Lower lobe of right lung (tissue), 2 donors: Measurements from ENCODE around the gene ETV6. TPM values are rescaled to one million over a fixed set of nuclear protein-coding genes. Genes with fewer than 3 reads are reported as not detected.

Experiments
- ATAC-seq, 2 donors: fragments of 200-7000 bp; cut with Tn5 transposase; one replicate each; pipeline ENCODE4 v1.9.1; 2020 to 2022; ENCODE audit warnings: mild to moderate bottlenecking in 2 of 2, moderate library complexity in 2 of 2
- DNase-seq: peaks from one replicate; pipeline ENCODE4 v3.0.0-alpha.2; 2020
- H3K27ac ChIP-seq: fragments of 200-600 bp; one replicate; pipeline ENCODE4 v1.8.0; 2022
- H3K27me3 ChIP-seq: fragments of 200-600 bp; one replicate; pipeline ENCODE4 v1.8.0; 2022; ENCODE audit warnings: low read depth
- H3K36me3 ChIP-seq: fragments of 200-600 bp; one replicate; pipeline ENCODE4 v1.8.0; 2022; ENCODE audit warnings: mild to moderate bottlenecking
- H3K4me1 ChIP-seq: fragments of 200-600 bp; one replicate; pipeline ENCODE4 v1.8.0; 2022
- H3K4me3 ChIP-seq: fragments of 200-600 bp; one replicate; pipeline ENCODE4 v1.8.0; 2022; ENCODE audit warnings: mild to moderate bottlenecking
- H3K9me3 ChIP-seq: fragments of 200-600 bp; one replicate; pipeline ENCODE4 v1.8.0; 2022
- CTCF ChIP-seq: fragments of 200-600 bp; IDR thresholded peaks from one replicate; pipeline ENCODE4 v1.8.0; 2022; ENCODE audit warnings: antibody characterized with exemption, mild to moderate bottlenecking
- intact Hi-C: fragments of 100-400 bp; cut with DNase I; formaldehyde crosslinking; loops from one replicate; pipeline ENCODE4 v1.11.0; 2022
- total RNA-seq: library from RNA; stranded (reverse); fragmentation: NEBNext Ultra II Directional; extraction: Animal tissue kit (Norgen Biotek cat#: 25700); gene quantifications from one replicate; pipeline ENCODE4 v1.2.1, GENCODE V29; 2021
- donor health status: DM: no; HTN: yes; CAD: no; lungs with severe emphysema.

The ETV6 gene
- total RNA-seq, 1 donor from 2014 or later, result 48.4 TPM

- Histone ChIP-seq H3K27me3 (no peaks in the 10 kb centered on the region), H3K4me3 (no peak overlapping the region), H3K4me1 (peaks cover 19% of the 10 kb centered on the region), H3K9me3 (no peaks in the 10 kb centered on the region), H3K27ac (no peak overlapping the region), H3K36me3 (no peaks in the 10 kb centered on the region)
- intact Hi-C loops, result no loop called here
- DNase-seq (no peak), ATAC-seq (no peak)
- no peak for TF ChIP-seq CTCF
These were observed 90.6 kb downstream of the ETV6 start for GRCh38 chr12:11739980-11740577.

GRCh38 chr12:11741434-11742092 lies 92.1 kb downstream of the ETV6 start:
- Histone ChIP-seq H3K9me3 (no peaks in the 10 kb centered on the region), H3K4me1 (peaks cover 30% of the 10 kb centered on the region), H3K27me3 (no peaks in the 10 kb centered on the region), H3K36me3 (no peaks in the 10 kb centered on the region), H3K27ac (no peak overlapping the region), H3K4me3 (no peak overlapping the region)
- no peak for TF ChIP-seq CTCF
- ATAC-seq (no peak), DNase-seq (no peak)
- intact Hi-C loops, result no loop called here

GRCh38 chr12:11743423-11744409 lies 94.2 kb downstream of the ETV6 start:
- no peaks in the 10 kb centered on the region for H3K36me3 ChIP-seq
- peaks cover 51% of the 10 kb centered on the region for H3K4me1 ChIP-seq
- H3K27ac ChIP-seq, result no peak overlapping the region
- H3K4me3 ChIP-seq, result no peak overlapping the region
- H3K27me3 ChIP-seq, result no peaks in the 10 kb centered on the region
- DNase-seq (no peak), ATAC-seq (no peak)
- intact Hi-C loops, result no loop called here
- H3K9me3 ChIP-seq, result no peaks in the 10 kb centered on the region
- TF ChIP-seq CTCF, result no peak

GRCh38 chr12:11744410-11744801 lies 94.9 kb downstream of the ETV6 start:
- Histone ChIP-seq H3K27me3 (no peaks in the 10 kb centered on the region), H3K9me3 (no peaks in the 10 kb centered on the region), H3K4me1 (peaks cover 52% of the 10 kb centered on the region), H3K27ac (no peak overlapping the region), H3K36me3 (no peaks in the 10 kb centered on the region), H3K4me3 (no peak overlapping the region)
- intact Hi-C loops, result no loop called here
- ATAC-seq (no peak), DNase-seq (no peak)
- TF ChIP-seq CTCF, result no peak

- intact Hi-C loops, result no loop called here
- H3K27ac ChIP-seq, result no peak overlapping the region
- H3K36me3 ChIP-seq, result no peaks in the 10 kb centered on the region
- DNase-seq (no peak), ATAC-seq (no peak)
- H3K4me1 ChIP-seq, result peaks cover 55% of the 10 kb centered on the region
- H3K9me3 ChIP-seq, result no peaks in the 10 kb centered on the region
- no peak overlapping the region for H3K4me3 ChIP-seq
- TF ChIP-seq CTCF, result no peak
- H3K27me3 ChIP-seq, result no peaks in the 10 kb centered on the region
These were observed 95.6 kb downstream of the ETV6 start for GRCh38 chr12:11745113-11745512.
